GM23338 (cell line): ENCODE measurements around the gene ZFP64. TPM values are rescaled to one million over a fixed set of nuclear protein-coding genes. Genes with fewer than 3 reads are reported as not detected.

ENCODE experiments used
- ATAC-seq: fragments of 200-7000 bp; cut with Tn5 transposase; 3 replicates; pipeline ENCODE4 v1.9.1; 2020
- DNase-seq: peaks from one replicate; pipeline ENCODE4 v3.0.0-alpha.2; 2015; ENCODE audit warnings: low spot score
- H2AFZ ChIP-seq: fragments of 200-600 bp; sonication (generic); 2 replicates; pipeline ENCODE4 v1.8.0; 2016; ENCODE audit warnings: antibody characterized with exemption, mild to moderate bottlenecking, moderate library complexity
- H3F3A ChIP-seq: fragments of 200-600 bp; sonication (generic); replicated peaks from 2 replicates; pipeline ENCODE4 v1.8.0; 2017; ENCODE audit warnings: antibody characterized with exemption, mixed run types, low read depth
- H3K27ac ChIP-seq: fragments of 200-600 bp; sonication (generic); 2 replicates; pipeline ENCODE4 v1.6.1; 2016; ENCODE audit warnings: low read depth
- H3K27me3 ChIP-seq: fragments of 200-600 bp; sonication (generic); 2 replicates; pipeline ENCODE4 v1.8.0; 2016; ENCODE audit warnings: mild to moderate bottlenecking, mixed run types, moderate library complexity; ENCODE audit not compliant: insufficient read depth
- H3K36me3 ChIP-seq: fragments of 200-600 bp; sonication (generic); 2 replicates; pipeline ENCODE4 v1.8.0; 2016; ENCODE audit warnings: mild to moderate bottlenecking; ENCODE audit not compliant: insufficient read depth
- H3K4me1 ChIP-seq: fragments of 200-600 bp; sonication (generic); 2 replicates; pipeline ENCODE4 v1.8.0; 2016; ENCODE audit warnings: mild to moderate bottlenecking, moderate library complexity; ENCODE audit not compliant: insufficient read depth
- H3K4me2 ChIP-seq: fragments of 200-600 bp; sonication (generic); 2 replicates; pipeline ENCODE4 v1.7.1; 2017; ENCODE audit warnings: mixed run types
- H3K4me3 ChIP-seq: fragments of 200-600 bp; sonication (generic); 2 replicates; pipeline ENCODE4 v1.6.1; 2016; ENCODE audit warnings: mixed run types
- H3K79me2 ChIP-seq: fragments of 200-600 bp; sonication (generic); replicated peaks from 2 replicates; pipeline ENCODE4 v1.8.0; 2017; ENCODE audit warnings: mild to moderate bottlenecking; ENCODE audit not compliant: insufficient read depth
- H3K9me2 ChIP-seq: fragments of 200-600 bp; sonication (generic); 2 replicates; pipeline ENCODE4 v1.8.0; 2017; ENCODE audit not compliant: insufficient read depth
- H4K20me1 ChIP-seq: fragments of 200-600 bp; sonication (generic); replicated peaks from 2 replicates; pipeline ENCODE4 v1.8.0; 2017; ENCODE audit warnings: mild to moderate bottlenecking; ENCODE audit not compliant: insufficient read depth
- H3K27ac Mint-ChIP-seq: 2 replicates; pipeline ENCODE4 v1.8.0; 2020; ENCODE audit warnings: inconsistent platforms, mild to moderate bottlenecking, moderate library complexity, mixed read lengths
- H3K27me3 Mint-ChIP-seq: 3 replicates; pipeline ENCODE4 v1.8.0; 2022; ENCODE audit warnings: low read depth, mild to moderate bottlenecking, moderate library complexity, mixed read lengths, inconsistent platforms; ENCODE audit not compliant: insufficient read depth, poor library complexity
- H3K36me3 Mint-ChIP-seq: 3 replicates; pipeline ENCODE4 v1.8.0; 2021; ENCODE audit warnings: low read depth, mild to moderate bottlenecking, inconsistent platforms, moderate library complexity, mixed read lengths
- H3K4me1 Mint-ChIP-seq: 3 replicates; pipeline ENCODE4 v1.8.0; 2020; ENCODE audit warnings: mild to moderate bottlenecking, inconsistent platforms, mixed read lengths
- H3K4me3 Mint-ChIP-seq: 3 replicates; pipeline ENCODE4 v1.8.0; 2021; ENCODE audit warnings: moderate library complexity, mild to moderate bottlenecking, inconsistent platforms, mixed read lengths
- H3K9me3 Mint-ChIP-seq: 3 replicates; pipeline ENCODE4 v1.8.0; 2020; ENCODE audit warnings: moderate library complexity, mild to moderate bottlenecking, inconsistent platforms, mixed read lengths
- CREB1 ChIP-seq: fragments of 250-450 bp; sonication (Bioruptor Pico); IDR thresholded peaks from 2 replicates; pipeline ENCODE4 v1.5.0; 2020; ENCODE audit warnings: low read depth, mild to moderate bottlenecking, moderate library complexity
- CTCF ChIP-seq, 2 experiments: fragments of 200-600 bp in 1 of 2; sonication (generic) in 1 of 2; conservative IDR thresholded peaks; 2 replicates each; pipeline versions ENCODE4 v1.5.1 to v1.6.1; 2016 to 2017; ENCODE audit warnings: antibody characterized with exemption in 2 of 2, low read depth in 2 of 2, mild to moderate bottlenecking in 2 of 2, moderate library complexity in 1 of 2
- EZH2 ChIP-seq: fragments of 200-600 bp; sonication (generic); IDR thresholded peaks from one replicate; pipeline ENCODE4 v1.8.0; 2017; ENCODE audit warnings: antibody characterized with exemption, mild to moderate bottlenecking, low read depth; ENCODE audit not compliant: unreplicated experiment
- EZH2phosphoT487 ChIP-seq: fragments of 200-600 bp; sonication (generic); IDR thresholded peaks from one replicate; pipeline ENCODE4 v1.8.1; 2018; ENCODE audit warnings: antibody characterized with exemption; ENCODE audit not compliant: unreplicated experiment
- JUNB ChIP-seq: IDR thresholded peaks from one replicate; pipeline ENCODE4 v1.6.1; 2016; ENCODE audit warnings: antibody characterized with exemption; ENCODE audit not compliant: unreplicated experiment
- NANOG ChIP-seq: IDR thresholded peaks from 2 replicates; pipeline ENCODE4 v1.6.1; 2016; ENCODE audit warnings: antibody characterized with exemption, borderline replicate concordance
- POLR2AphosphoS5 ChIP-seq: IDR thresholded peaks from 2 replicates; pipeline ENCODE4 v1.6.1; 2016; ENCODE audit warnings: antibody characterized with exemption, low read depth
- STAT1 ChIP-seq: IDR thresholded peaks from one replicate; pipeline ENCODE4 v1.6.1; 2016; ENCODE audit warnings: antibody characterized with exemption; ENCODE audit not compliant: unreplicated experiment
- ZNF114 ChIP-seq: fragments of 250-450 bp; sonication (Bioruptor Pico); IDR thresholded peaks from 2 replicates; pipeline ENCODE4 v1.5.0; 2020; ENCODE audit warnings: mild to moderate bottlenecking, moderate library complexity
- ZNF331 ChIP-seq: fragments of 250-450 bp; sonication (Bioruptor Pico); IDR thresholded peaks from 2 replicates; pipeline ENCODE4 v1.5.0; 2020; ENCODE audit warnings: low read depth, mild to moderate bottlenecking, moderate library complexity
- ZNF462 ChIP-seq: fragments of 250-450 bp; sonication (Bioruptor Pico); IDR thresholded peaks from 2 replicates; pipeline ENCODE4 v1.5.0; 2020; ENCODE audit warnings: mild to moderate bottlenecking, moderate library complexity
- polyA plus RNA-seq: library from polyadenylated mRNA; unstranded; fragments of >200 nt; fragmentation: Nextera tagmentation; extraction: Ambion mirVana; gene quantifications from 2 replicates; pipeline ENCODE4 v1.2.1, GENCODE V29; 2016
- total RNA-seq: library from RNA; depleted of rRNA; stranded (reverse); fragments of >200 nt; shearing (Covaris generic); gene quantifications from 2 replicates; pipeline ENCODE4 v1.2.3, GENCODE V29; 2014
- TF ChIP-seq, protein P1 (sequence below): IDR thresholded peaks from one replicate; pipeline ENCODE4 v1.6.1; 2018; ENCODE audit warnings: antibody characterized with exemption; ENCODE audit not compliant: unreplicated experiment
- TF ChIP-seq, protein P2 (sequence below): IDR thresholded peaks from 2 replicates; pipeline ENCODE4 v1.6.1; 2016; ENCODE audit warnings: antibody characterized with exemption

ZFP64 gene
- total and polyA plus RNA-seq, 2 experiments from 2014 or later: 9.6 to 30.4 TPM

GRCh38 chr20:52212943-52213342 lies 21.4 kb upstream of the ZFP64 start:
- peaks cover 6% of the 10 kb centered on the region; the same call in 2 of the 3 replicates for H3K36me3 Mint-ChIP-seq
- no peak overlapping the region for H3K4me2 ChIP-seq
- peaks cover 9% of the 10 kb centered on the region for H3K4me1 ChIP-seq
- H4K20me1 ChIP-seq: no peaks in the 10 kb centered on the region
- H3K79me2 ChIP-seq: no peaks in the 10 kb centered on the region
- no peak overlapping the region for H2AFZ ChIP-seq
- H3K27ac ChIP-seq: no peak overlapping the region
- peaks cover 22% of the 10 kb centered on the region; the same call in 2 of the 3 replicates for H3K9me3 Mint-ChIP-seq
- H3K4me3 ChIP-seq: no peak overlapping the region
- peaks cover 7% of the 10 kb centered on the region for H3K27me3 Mint-ChIP-seq
- no peak overlapping the region for H3K4me3 Mint-ChIP-seq
- no peak for TF ChIP-seq JUNB
- TF ChIP-seq EZH2: no peak
- no peak for TF ChIP-seq STAT1
- no peak for TF ChIP-seq ZNF462 (CRISPR knock-in tag)
- TF ChIP-seq, protein P1, sequence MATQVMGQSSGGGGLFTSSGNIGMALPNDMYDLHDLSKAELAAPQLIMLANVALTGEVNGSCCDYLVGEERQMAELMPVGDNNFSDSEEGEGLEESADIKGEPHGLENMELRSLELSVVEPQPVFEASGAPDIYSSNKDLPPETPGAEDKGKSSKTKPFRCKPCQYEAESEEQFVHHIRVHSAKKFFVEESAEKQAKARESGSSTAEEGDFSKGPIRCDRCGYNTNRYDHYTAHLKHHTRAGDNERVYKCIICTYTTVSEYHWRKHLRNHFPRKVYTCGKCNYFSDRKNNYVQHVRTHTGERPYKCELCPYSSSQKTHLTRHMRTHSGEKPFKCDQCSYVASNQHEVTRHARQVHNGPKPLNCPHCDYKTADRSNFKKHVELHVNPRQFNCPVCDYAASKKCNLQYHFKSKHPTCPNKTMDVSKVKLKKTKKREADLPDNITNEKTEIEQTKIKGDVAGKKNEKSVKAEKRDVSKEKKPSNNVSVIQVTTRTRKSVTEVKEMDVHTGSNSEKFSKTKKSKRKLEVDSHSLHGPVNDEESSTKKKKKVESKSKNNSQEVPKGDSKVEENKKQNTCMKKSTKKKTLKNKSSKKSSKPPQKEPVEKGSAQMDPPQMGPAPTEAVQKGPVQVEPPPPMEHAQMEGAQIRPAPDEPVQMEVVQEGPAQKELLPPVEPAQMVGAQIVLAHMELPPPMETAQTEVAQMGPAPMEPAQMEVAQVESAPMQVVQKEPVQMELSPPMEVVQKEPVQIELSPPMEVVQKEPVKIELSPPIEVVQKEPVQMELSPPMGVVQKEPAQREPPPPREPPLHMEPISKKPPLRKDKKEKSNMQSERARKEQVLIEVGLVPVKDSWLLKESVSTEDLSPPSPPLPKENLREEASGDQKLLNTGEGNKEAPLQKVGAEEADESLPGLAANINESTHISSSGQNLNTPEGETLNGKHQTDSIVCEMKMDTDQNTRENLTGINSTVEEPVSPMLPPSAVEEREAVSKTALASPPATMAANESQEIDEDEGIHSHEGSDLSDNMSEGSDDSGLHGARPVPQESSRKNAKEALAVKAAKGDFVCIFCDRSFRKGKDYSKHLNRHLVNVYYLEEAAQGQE: no peak
- TF ChIP-seq CREB1 (CRISPR knock-in tag): no peak
- no peak for TF ChIP-seq POLR2AphosphoS5
- TF ChIP-seq CTCF (conservative IDR thresholded peaks at IDR 0.05; ENCODE audit: low read depth in 2 of 2): no peak
- no peak for TF ChIP-seq ZNF331 (CRISPR knock-in tag)
- TF ChIP-seq ZNF114: no peak
- TF ChIP-seq EZH2phosphoT487: no peak
- TF ChIP-seq, protein P2, sequence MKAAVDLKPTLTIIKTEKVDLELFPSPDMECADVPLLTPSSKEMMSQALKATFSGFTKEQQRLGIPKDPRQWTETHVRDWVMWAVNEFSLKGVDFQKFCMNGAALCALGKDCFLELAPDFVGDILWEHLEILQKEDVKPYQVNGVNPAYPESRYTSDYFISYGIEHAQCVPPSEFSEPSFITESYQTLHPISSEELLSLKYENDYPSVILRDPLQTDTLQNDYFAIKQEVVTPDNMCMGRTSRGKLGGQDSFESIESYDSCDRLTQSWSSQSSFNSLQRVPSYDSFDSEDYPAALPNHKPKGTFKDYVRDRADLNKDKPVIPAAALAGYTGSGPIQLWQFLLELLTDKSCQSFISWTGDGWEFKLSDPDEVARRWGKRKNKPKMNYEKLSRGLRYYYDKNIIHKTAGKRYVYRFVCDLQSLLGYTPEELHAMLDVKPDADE: no peak
- no peak for TF ChIP-seq NANOG
- H3K36me3 ChIP-seq: no peaks in the 10 kb centered on the region
- ATAC-seq: no peak
- H3K27ac Mint-ChIP-seq: no peak overlapping the region
- DNase-seq: no peak
- peaks cover 20% of the 10 kb centered on the region for H3K4me1 Mint-ChIP-seq
- H3K27me3 ChIP-seq: no peaks in the 10 kb centered on the region
- H3F3A ChIP-seq: no peaks in the 10 kb centered on the region
- H3K9me2 ChIP-seq: no peaks in the 10 kb centered on the region
